Hepatocyte (in vitro differentiated cells): Measurements from ENCODE around the gene MYRIP.

Experiments
- CTCF ChIP-seq: fragments of 200-600 bp; sonication (generic); IDR thresholded peaks from 2 replicates; pipeline ENCODE4 v1.5.1; 2016; ENCODE audit warnings: antibody characterized with exemption, mild to moderate bottlenecking; ENCODE audit not compliant: poor library complexity
- EZH2phosphoT487 ChIP-seq: fragments of 200-600 bp; sonication (generic); IDR thresholded peaks from one replicate; pipeline ENCODE4 v1.6.1; 2018; ENCODE audit warnings: antibody characterized with exemption, mild to moderate bottlenecking, low read depth, moderate library complexity; ENCODE audit not compliant: unreplicated experiment, severe bottlenecking

- no peak for TF ChIP-seq EZH2phosphoT487
- no peak for TF ChIP-seq CTCF
These were observed 290.5 kb downstream of the MYRIP start for GRCh38 chr3:40099871-40100270.
